ENCODE results near the gene DGKB. TPM values are rescaled to one million over a fixed set of nuclear protein-coding genes. Genes with fewer than 3 reads are reported as not detected.

The DGKB gene
- total RNA-seq, 1 experiment from 2014 or later = 1.9 TPM

DNA sequence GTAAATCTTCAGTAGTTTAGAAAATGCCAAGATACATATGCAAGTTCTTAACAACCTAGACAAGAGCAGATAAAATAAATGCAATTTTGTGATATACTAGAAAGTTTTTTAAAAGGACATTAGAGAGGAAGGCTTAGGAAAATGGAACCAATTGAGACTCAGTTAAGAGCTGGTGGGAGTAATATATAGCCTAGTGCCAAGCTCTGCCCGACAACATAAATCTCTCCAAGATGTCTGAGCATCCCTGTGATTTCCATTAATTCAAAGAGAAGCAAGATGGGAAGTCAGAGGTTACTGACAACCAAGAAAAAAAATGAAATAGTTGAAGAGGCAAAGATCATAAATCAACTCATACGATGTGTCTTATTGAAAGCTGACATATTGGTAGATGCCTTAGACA, 74.5 kb downstream of the DGKB start (continued):
- no peak for TF ChIP-seq FOXJ3 (CRISPR knock-in tag; IDR thresholded peaks at IDR 0.05; ENCODE audit: borderline replicate concordance)
- TF ChIP-seq ZNF317 (CRISPR knock-in tag; IDR thresholded peaks at IDR 0.05; ENCODE audit: borderline replicate concordance, low read depth) = no peak

DNA sequence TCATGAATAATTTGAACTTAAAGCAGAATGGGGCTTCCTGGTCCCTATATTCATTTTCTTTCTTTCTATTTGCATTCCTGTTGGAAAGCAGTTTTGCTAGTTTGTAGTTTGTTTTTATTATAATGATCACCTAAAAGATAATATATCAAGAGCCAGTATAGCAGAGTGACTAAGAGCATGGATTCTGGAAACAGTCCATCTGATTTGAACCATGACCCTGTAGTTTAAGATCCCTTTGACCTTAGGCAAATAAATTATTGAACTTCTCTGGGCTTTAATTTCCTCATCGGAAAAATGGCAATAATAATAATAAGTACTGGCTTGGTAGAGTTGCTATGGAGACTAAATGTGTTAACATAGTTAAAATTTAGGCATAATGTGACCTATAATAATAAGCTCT, 76.1 kb downstream of the DGKB start:
- ChIA-PET POLR2A (no interaction called here), CTCF (no interaction called here)
- no peaks in the 10 kb centered on the region for H3K27me3 Mint-ChIP-seq (ENCODE audit: low read depth)
- TF ChIP-seq ELF4 (CRISPR knock-in tag; IDR thresholded peaks at IDR 0.05; ENCODE audit: low read depth) (no peak), ZNF232 (CRISPR knock-in tag; IDR thresholded peaks at IDR 0.05) (no peak), CBFB (CRISPR knock-in tag; IDR thresholded peaks at IDR 0.05; ENCODE audit: low read depth) (no peak), ESRRA (CRISPR knock-in tag; IDR thresholded peaks at IDR 0.05; ENCODE audit: borderline replicate concordance) (no peak), CREB1 (CRISPR knock-in tag; IDR thresholded peaks at IDR 0.05) (no peak), ZNF416 (CRISPR knock-in tag; IDR thresholded peaks at IDR 0.05) (no peak), KAT7 (CRISPR knock-in tag; IDR thresholded peaks at IDR 0.05; ENCODE audit: borderline replicate concordance) (no peak), NFE2L1 (CRISPR knock-in tag; IDR thresholded peaks at IDR 0.05) (no peak), OVOL2 (CRISPR knock-in tag; IDR thresholded peaks at IDR 0.05; ENCODE audit: borderline replicate concordance) (no peak), GRHL2 (CRISPR knock-in tag; IDR thresholded peaks at IDR 0.05; ENCODE audit: insufficient replicate concordance, severe bottlenecking) (no peak), GABPB1 (CRISPR knock-in tag; IDR thresholded peaks at IDR 0.05) (no peak), NR2C2 (CRISPR knock-in tag; IDR thresholded peaks at IDR 0.05) (no peak), RORB (CRISPR knock-in tag; IDR thresholded peaks at IDR 0.05) (no peak), IRF2 (CRISPR knock-in tag; IDR thresholded peaks at IDR 0.05; ENCODE audit: borderline replicate concordance, low read depth) (no peak)
- TF ChIP-seq, protein P1, sequence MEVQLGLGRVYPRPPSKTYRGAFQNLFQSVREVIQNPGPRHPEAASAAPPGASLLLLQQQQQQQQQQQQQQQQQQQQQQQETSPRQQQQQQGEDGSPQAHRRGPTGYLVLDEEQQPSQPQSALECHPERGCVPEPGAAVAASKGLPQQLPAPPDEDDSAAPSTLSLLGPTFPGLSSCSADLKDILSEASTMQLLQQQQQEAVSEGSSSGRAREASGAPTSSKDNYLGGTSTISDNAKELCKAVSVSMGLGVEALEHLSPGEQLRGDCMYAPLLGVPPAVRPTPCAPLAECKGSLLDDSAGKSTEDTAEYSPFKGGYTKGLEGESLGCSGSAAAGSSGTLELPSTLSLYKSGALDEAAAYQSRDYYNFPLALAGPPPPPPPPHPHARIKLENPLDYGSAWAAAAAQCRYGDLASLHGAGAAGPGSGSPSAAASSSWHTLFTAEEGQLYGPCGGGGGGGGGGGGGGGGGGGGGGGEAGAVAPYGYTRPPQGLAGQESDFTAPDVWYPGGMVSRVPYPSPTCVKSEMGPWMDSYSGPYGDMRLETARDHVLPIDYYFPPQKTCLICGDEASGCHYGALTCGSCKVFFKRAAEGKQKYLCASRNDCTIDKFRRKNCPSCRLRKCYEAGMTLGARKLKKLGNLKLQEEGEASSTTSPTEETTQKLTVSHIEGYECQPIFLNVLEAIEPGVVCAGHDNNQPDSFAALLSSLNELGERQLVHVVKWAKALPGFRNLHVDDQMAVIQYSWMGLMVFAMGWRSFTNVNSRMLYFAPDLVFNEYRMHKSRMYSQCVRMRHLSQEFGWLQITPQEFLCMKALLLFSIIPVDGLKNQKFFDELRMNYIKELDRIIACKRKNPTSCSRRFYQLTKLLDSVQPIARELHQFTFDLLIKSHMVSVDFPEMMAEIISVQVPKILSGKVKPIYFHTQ (CRISPR knock-in tag; IDR thresholded peaks at IDR 0.05) = no peak
- TF ChIP-seq, protein P2, sequence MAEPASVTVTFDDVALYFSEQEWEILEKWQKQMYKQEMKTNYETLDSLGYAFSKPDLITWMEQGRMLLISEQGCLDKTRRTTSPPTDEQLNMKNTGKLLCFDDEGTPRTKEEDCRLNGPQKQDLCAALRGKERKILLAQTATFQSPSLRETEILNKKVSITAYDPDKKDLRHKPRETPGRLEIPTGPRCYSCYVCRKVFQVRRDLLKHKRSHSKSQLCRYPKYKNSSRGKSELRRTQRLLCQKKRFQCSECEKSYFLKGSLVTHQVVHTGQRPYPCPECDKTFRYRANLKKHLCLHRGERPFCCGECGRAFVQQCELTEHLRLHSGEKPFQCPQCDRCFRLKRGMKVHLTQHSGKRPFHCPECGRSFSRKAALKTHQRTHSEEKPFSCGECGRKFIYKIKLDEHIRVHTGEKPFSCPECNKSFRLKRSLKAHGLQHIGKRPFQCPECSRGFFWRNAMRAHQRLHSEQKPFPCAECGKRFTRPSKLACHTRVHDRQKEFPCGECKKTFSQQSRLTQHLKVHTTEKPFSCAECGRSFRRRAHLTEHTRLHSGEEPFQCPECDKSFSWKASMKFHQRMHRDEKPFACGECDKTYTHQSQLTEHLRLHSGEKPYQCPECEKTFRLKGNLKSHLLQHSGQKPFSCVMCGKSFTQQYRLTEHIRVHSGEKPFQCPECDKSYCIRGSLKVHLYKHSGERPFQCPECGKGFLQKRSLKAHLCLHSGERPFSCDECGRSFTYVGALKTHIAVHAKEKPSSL (CRISPR knock-in tag; conservative IDR thresholded peaks at IDR 0.05) = no peak
- TF ChIP-seq, protein P3, sequence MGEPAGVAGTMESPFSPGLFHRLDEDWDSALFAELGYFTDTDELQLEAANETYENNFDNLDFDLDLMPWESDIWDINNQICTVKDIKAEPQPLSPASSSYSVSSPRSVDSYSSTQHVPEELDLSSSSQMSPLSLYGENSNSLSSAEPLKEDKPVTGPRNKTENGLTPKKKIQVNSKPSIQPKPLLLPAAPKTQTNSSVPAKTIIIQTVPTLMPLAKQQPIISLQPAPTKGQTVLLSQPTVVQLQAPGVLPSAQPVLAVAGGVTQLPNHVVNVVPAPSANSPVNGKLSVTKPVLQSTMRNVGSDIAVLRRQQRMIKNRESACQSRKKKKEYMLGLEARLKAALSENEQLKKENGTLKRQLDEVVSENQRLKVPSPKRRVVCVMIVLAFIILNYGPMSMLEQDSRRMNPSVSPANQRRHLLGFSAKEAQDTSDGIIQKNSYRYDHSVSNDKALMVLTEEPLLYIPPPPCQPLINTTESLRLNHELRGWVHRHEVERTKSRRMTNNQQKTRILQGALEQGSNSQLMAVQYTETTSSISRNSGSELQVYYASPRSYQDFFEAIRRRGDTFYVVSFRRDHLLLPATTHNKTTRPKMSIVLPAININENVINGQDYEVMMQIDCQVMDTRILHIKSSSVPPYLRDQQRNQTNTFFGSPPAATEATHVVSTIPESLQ (CRISPR knock-in tag; IDR thresholded peaks at IDR 0.05) = no peak
- TF ChIP-seq, protein P4, sequence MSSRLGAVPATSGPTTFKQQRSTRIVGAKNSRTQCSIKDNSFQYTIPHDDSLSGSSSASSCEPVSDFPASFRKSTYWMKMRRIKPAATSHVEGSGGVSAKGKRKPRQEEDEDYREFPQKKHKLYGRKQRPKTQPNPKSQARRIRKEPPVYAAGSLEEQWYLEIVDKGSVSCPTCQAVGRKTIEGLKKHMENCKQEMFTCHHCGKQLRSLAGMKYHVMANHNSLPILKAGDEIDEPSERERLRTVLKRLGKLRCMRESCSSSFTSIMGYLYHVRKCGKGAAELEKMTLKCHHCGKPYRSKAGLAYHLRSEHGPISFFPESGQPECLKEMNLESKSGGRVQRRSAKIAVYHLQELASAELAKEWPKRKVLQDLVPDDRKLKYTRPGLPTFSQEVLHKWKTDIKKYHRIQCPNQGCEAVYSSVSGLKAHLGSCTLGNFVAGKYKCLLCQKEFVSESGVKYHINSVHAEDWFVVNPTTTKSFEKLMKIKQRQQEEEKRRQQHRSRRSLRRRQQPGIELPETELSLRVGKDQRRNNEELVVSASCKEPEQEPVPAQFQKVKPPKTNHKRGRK (CRISPR knock-in tag; IDR thresholded peaks at IDR 0.05; ENCODE audit: borderline replicate concordance) = no peak
- H3K9me3 Mint-ChIP-seq = peaks cover 4% of the 10 kb centered on the region
- no peak for ATAC-seq
- H3K4me3 Mint-ChIP-seq = no peak overlapping the region
- 0 out of 2 replicates have a peak, but pooled peaks cover 5% of the 10 kb centered on the region for H3K4me1 Mint-ChIP-seq
- H3K27ac Mint-ChIP-seq = no peak overlapping the region
- H3K36me3 Mint-ChIP-seq = peaks cover 3% of the 10 kb centered on the region
- DNase-seq (ENCODE audit: low spot score) = no peak
